Ascending aorta (tissue), 2 donors: ENCODE data around the gene KAZN. TPM values are rescaled to one million over a fixed set of nuclear protein-coding genes. Genes with fewer than 3 reads are reported as not detected.

Source experiments
- DNase-seq, 2 donors: peaks; one replicate each; pipeline ENCODE4 v3.0.0-alpha.2; 2019; ENCODE audit warnings: low spot score in 2 of 2
- H3K27ac ChIP-seq, 2 donors: fragments of 200-600 bp; sonication (generic); one replicate each; pipeline ENCODE4 v1.5.1; 2016 to 2017; ENCODE audit warnings: mild to moderate bottlenecking in 1 of 2
- H3K27me3 ChIP-seq: fragments of 200-600 bp; sonication (generic); one replicate; pipeline ENCODE4 v1.5.1; 2017
- H3K36me3 ChIP-seq, 2 donors: fragments of 200-600 bp; sonication (generic); one replicate each; pipeline ENCODE4 v1.5.1; 2016
- H3K4me1 ChIP-seq, 2 donors: fragments of 200-600 bp; sonication (generic); one replicate each; pipeline ENCODE4 v1.5.1; 2016 to 2017; ENCODE audit warnings: mild to moderate bottlenecking in 1 of 2
- H3K4me3 ChIP-seq, 2 donors: fragments of 200-600 bp; sonication (generic); one replicate each; pipeline ENCODE4 v1.5.1; 2016 to 2017; ENCODE audit warnings: mild to moderate bottlenecking in 1 of 2
- H3K9me3 ChIP-seq, 2 donors: fragments of 200-600 bp; sonication (generic); one replicate each; pipeline ENCODE4 v1.5.1; 2016
- CTCF ChIP-seq, 3 experiments: fragments of 200-600 bp in 2 of 3; fragments of 450-650 bp in 1 of 3; sonication (generic) in 2 of 3; IDR thresholded peaks; one replicate each; pipeline ENCODE4 v1.5.1; 2016 to 2019; ENCODE audit warnings: antibody characterized with exemption in 3 of 3, mild to moderate bottlenecking in 1 of 3, moderate library complexity in 1 of 3
- intact Hi-C: fragments of 100-400 bp; cut with DNase I; formaldehyde crosslinking; loops from one replicate; pipeline ENCODE4 v1.15.1; 2023
- total RNA-seq: library from RNA; depleted of rRNA; stranded (reverse); fragments of >200 nt; gene quantifications from one replicate; pipeline ENCODE4 v1.1.0, GENCODE V29; 2016

The KAZN gene
- total RNA-seq, 1 donor from 2014 or later: 58.5 TPM

GRCh38 chr1:15094719-15095495 lies 496.4 kb downstream of the KAZN start:
- Histone ChIP-seq H3K27me3 (no peaks in the 10 kb centered on the region), H3K4me3 (no peak overlapping the region), H3K36me3 (no peaks in the 10 kb centered on the region), H3K27ac (no peak overlapping the region), H3K4me1 (no peaks in the 10 kb centered on the region), H3K9me3 (no peaks in the 10 kb centered on the region)
- no peak for DNase-seq
- intact Hi-C loops: no loop called here
- TF ChIP-seq CTCF (IDR thresholded peaks at IDR 0.05): no peak

- no peaks in the 10 kb centered on the region for H3K4me1 ChIP-seq
- H3K27ac ChIP-seq: no peak overlapping the region
- H3K36me3 ChIP-seq: no peaks in the 10 kb centered on the region
- intact Hi-C loops: no loop called here
- DNase-seq: no peak
- H3K9me3 ChIP-seq: no peaks in the 10 kb centered on the region
- TF ChIP-seq CTCF (IDR thresholded peaks at IDR 0.05): no peak
- H3K4me3 ChIP-seq: no peak overlapping the region
- no peaks in the 10 kb centered on the region for H3K27me3 ChIP-seq
These were observed 497.0 kb downstream of the KAZN start for GRCh38 chr1:15095496-15095875.

- Histone ChIP-seq H3K4me1 (no peaks in the 10 kb centered on the region), H3K27me3 (no peaks in the 10 kb centered on the region), H3K9me3 (no peaks in the 10 kb centered on the region), H3K4me3 (no peak overlapping the region), H3K27ac (no peak overlapping the region), H3K36me3 (no peaks in the 10 kb centered on the region)
- intact Hi-C loops: no loop called here
- DNase-seq: no peak
- no peak for TF ChIP-seq CTCF (IDR thresholded peaks at IDR 0.05)
These were observed 497.8 kb downstream of the KAZN start for GRCh38 chr1:15096293-15096692.

- no peak for DNase-seq
- no peak overlapping the region for H3K27ac ChIP-seq
- no peaks in the 10 kb centered on the region for H3K36me3 ChIP-seq
- intact Hi-C loops: no loop called here
- no peaks in the 10 kb centered on the region for H3K4me1 ChIP-seq
- no peaks in the 10 kb centered on the region for H3K9me3 ChIP-seq
- H3K4me3 ChIP-seq: no peak overlapping the region
- H3K27me3 ChIP-seq: no peaks in the 10 kb centered on the region
- TF ChIP-seq CTCF (IDR thresholded peaks at IDR 0.05): no peak
These were observed 500.0 kb downstream of the KAZN start for GRCh38 chr1:15098176-15099125.

GRCh38 chr1:15099441-15100120 lies 501.1 kb downstream of the KAZN start:
- Histone ChIP-seq H3K4me3 (no peak overlapping the region), H3K4me1 (no peaks in the 10 kb centered on the region), H3K36me3 (no peaks in the 10 kb centered on the region), H3K27ac (no peak overlapping the region), H3K27me3 (no peaks in the 10 kb centered on the region), H3K9me3 (peaks cover 1 to 5% of the 10 kb centered on the region in 2 donors)
- TF ChIP-seq CTCF (IDR thresholded peaks at IDR 0.05): no peak
- DNase-seq: no peak
- intact Hi-C loops: no loop called here
